Aorta (tissue), 4 donors: ENCODE data around the gene SLC22A9. TPM values are rescaled to one million over a fixed set of nuclear protein-coding genes. Genes with fewer than 3 reads are reported as not detected.

Experiments
- polyA plus RNA-seq, 2 donors: library from polyadenylated mRNA; stranded (reverse); fragments of 200-250 nt; gene quantifications; one replicate each; pipeline ENCODE4 v1.2.3, GENCODE V29; 2013
- total RNA-seq, 2 donors: library from RNA; stranded (reverse); fragmentation: NEBNext Ultra II Directional; extraction: Animal tissue kit (Norgen Biotek cat#: 25700); gene quantifications; one replicate each; pipeline ENCODE4 v1.2.1, GENCODE V29; 2021
- donor health status: healthy with polysubstance abuse.
- donor health status: Bipolar disorder and iron deficiency.
- donor health status: DM: no; HTN: no; CAD: no.
- donor health status: DM: yes; HTN: yes; CAD: no.

Gene SLC22A9
- total and polyA plus RNA-seq, 4 donors, result not detected

Other genes with a start within 250 kb of the SLC22A9 start
- gene SLC22A24, start 225.6 kb upstream of the SLC22A9 start, total RNA-seq, result not detected
- gene SLC22A24, start 225.6 kb upstream of the SLC22A9 start, polyA plus RNA-seq, result not detected
- gene SLC22A25, start 126.2 kb upstream of the SLC22A9 start, total RNA-seq, result not detected
- gene SLC22A25, start 126.2 kb upstream of the SLC22A9 start, polyA plus RNA-seq, result not detected
- gene PLAAT5, start 121.4 kb downstream of the SLC22A9 start, total RNA-seq, result 1 to 10 TPM in 1 of 2 donors, under 1 TPM in 1; 0.88 to 1.6 TPM
- gene PLAAT5, start 121.4 kb downstream of the SLC22A9 start, polyA plus RNA-seq, result under 1 TPM in 1 of 2 donors, not detected in 1; 0.38 TPM
- 1 to 10 TPM in 1 of 2 donors, under 1 TPM in 1; 0.84 to 1.2 TPM for gene LGALS12, start 136.3 kb downstream of the SLC22A9 start, total RNA-seq
- gene LGALS12, start 136.3 kb downstream of the SLC22A9 start, polyA plus RNA-seq, result not detected
- 10 to 100 TPM; 12.4 to 39.8 TPM for gene PLAAT4, start 167.0 kb downstream of the SLC22A9 start, total RNA-seq
- 10 to 100 TPM; 33.1 to 54.3 TPM for gene PLAAT4, start 167.0 kb downstream of the SLC22A9 start, polyA plus RNA-seq
- not detected for gene PLAAT2, start 193.6 kb downstream of the SLC22A9 start, total RNA-seq
- 10 to 100 TPM in 1 of 2 donors, under 1 TPM in 1; 0.82 to 30.3 TPM for gene PLAAT2, start 193.6 kb downstream of the SLC22A9 start, polyA plus RNA-seq
- 10 to 100 TPM; 52.5 to 62.6 TPM for gene PLAAT3, start 244.6 kb downstream of the SLC22A9 start, total RNA-seq
- gene PLAAT3, start 244.6 kb downstream of the SLC22A9 start, polyA plus RNA-seq, result 10 to 100 TPM; 47.2 to 69.5 TPM